H1 (cell line): ENCODE data around the gene NFKBIE. TPM values are rescaled to one million over a fixed set of nuclear protein-coding genes. Genes with fewer than 3 reads are reported as not detected.

Experiments
- ASH2L ChIP-seq: fragments of 200-600, 300-600 bp; sonication (generic); IDR thresholded peaks from one replicate; pipeline ENCODE4 v1.7.1; 2017; ENCODE audit warnings: low read length
- EGR1 ChIP-seq: IDR thresholded peaks from 2 replicates; pipeline ENCODE4 v1.6.1; 2011; ENCODE audit warnings: low read depth, low read length, borderline replicate concordance
- HDAC2 ChIP-seq, 2 experiments: fragments of 300-600 bp in 1 of 2; sonication (generic) in 1 of 2; IDR thresholded peaks; 2 replicates each; pipeline ENCODE4 v1.6.1; 2011 to 2012; ENCODE audit warnings: low read depth in 2 of 2, low read length in 2 of 2, mild to moderate bottlenecking in 2 of 2, moderate library complexity in 2 of 2, borderline replicate concordance in 1 of 2, inconsistent platforms in 1 of 2
- KDM1A ChIP-seq: fragments of 200-600, 300-600 bp; sonication (generic); IDR thresholded peaks from 2 replicates; pipeline ENCODE4 v1.7.1; 2016; ENCODE audit warnings: mild to moderate bottlenecking, low read length, borderline replicate concordance
- MAFK ChIP-seq: IDR thresholded peaks from 2 replicates; pipeline ENCODE4 v1.6.1; 2012; ENCODE audit warnings: low read depth, mild to moderate bottlenecking, improper control_type of control experiment, low read length
- POLR2A ChIP-seq, 2 experiments: IDR thresholded peaks; 1 replicate in 1 of 2; 2 replicates in 1 of 2; pipeline ENCODE4 v1.6.1; 2011; ENCODE audit warnings: low read depth in 2 of 2, low read length in 2 of 2, mild to moderate bottlenecking in 2 of 2; ENCODE audit errors: control extremely low read depth in 1 of 2
- SAP30 ChIP-seq: fragments of 300-600 bp; sonication (generic); IDR thresholded peaks from 2 replicates; pipeline ENCODE4 v1.7.1; 2012; ENCODE audit warnings: low read length, moderate library complexity, mild to moderate bottlenecking, inconsistent platforms; ENCODE audit not compliant: insufficient read depth, insufficient replicate concordance
- SIX5 ChIP-seq: IDR thresholded peaks from 2 replicates; pipeline ENCODE4 v1.6.1; 2011; ENCODE audit warnings: mild to moderate bottlenecking, low read depth, low read length
- USF2 ChIP-seq: IDR thresholded peaks from 2 replicates; pipeline ENCODE4 v1.6.1; 2011; ENCODE audit warnings: low read length, improper control_type of control experiment
- polyA plus RNA-seq, 7 experiments: library from polyadenylated mRNA; depleted of rRNA in 3 of 7; stranded (reverse) in 5 of 7; unstranded in 2 of 7; fragments of >200 nt in 5 of 7; fragments of 200-250 nt in 2 of 7; gene quantifications; 1 replicate in 5 of 7; 2 replicates in 1 of 7; 4 replicates in 1 of 7; pipeline versions ENCODE4 v1.2.1 to v1.2.3, GENCODE V29; 2011 to 2013; ENCODE audit warnings: missing spikeins in 2 of 7, mixed read lengths in 2 of 7
- total RNA-seq: library from RNA; stranded (reverse); fragmentation: NEBNext Ultra II Directional; extraction: Animal tissue kit (Norgen Biotek cat#: 25700); gene quantifications from 2 replicates; pipeline ENCODE4 v1.2.1, GENCODE V29; 2021
- TF ChIP-seq, protein P1 (sequence below): IDR thresholded peaks from 2 replicates; pipeline ENCODE4 v1.6.1; 2011; ENCODE audit warnings: low read depth, mild to moderate bottlenecking, low read length; ENCODE audit not compliant: insufficient read depth

Gene NFKBIE
- total and polyA plus RNA-seq, 2 of the 8 experiments (the other 6 are each of a cell fraction or from before 2014, with no cell fraction given), result 13.5 to 19.2 TPM

DNA sequence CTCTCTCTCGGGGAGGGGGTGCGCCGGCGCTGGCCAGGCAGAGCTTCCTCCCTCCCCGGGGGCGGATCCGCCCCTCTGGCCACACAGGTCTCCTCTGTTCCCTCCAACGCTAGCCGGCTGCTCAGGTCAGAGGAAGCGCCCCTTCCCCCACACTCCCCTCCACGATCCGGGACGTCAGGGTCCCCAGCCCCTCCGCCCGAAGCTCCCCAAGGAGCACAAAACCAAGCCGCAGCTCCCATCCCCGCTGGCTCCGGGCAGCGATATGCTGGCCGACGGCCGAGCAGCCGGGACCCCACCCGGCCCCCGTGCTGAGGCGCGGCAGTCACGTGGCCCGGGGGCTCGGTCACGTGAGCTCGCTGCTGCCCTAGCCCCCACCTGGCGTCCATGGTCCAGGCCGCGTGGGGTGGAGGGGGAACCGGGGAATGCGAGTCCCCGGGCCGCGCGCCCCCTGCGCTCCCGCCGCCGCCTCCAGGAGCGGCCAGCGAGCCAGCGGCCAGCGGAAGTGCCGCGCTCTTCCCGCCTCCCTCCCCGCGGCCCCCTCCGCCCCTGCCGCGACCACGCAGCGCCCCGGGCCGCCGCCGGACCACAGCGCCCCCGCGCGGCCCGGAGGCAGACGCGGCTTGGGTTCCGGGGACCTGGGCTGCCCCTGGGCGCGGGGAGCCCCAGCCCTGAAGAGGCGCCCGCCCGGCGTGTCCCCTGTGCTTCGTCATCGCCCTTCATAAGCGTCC is 8.2 kb downstream of the NFKBIE start, which contains the start of gene SLC35B2 (continued):
- TF ChIP-seq HDAC2 (IDR thresholded peaks at IDR 0.05; ENCODE audit: borderline replicate concordance in 1 of 2, low read depth in 2 of 2, low read length in 2 of 2) (peak in 1 of 2 experiments; percentile 94; a peak in 2 of 4 replicates), POLR2A (IDR thresholded peaks at IDR 0.05; ENCODE audit: control extremely low read depth in 1 of 2, low read depth in 2 of 2, low read length in 2 of 2) (peak in 1 of 2 experiments; percentile 67; a peak in 1 of 3 replicates), USF2 (peak; percentile 99), KDM1A (no peak), ASH2L (peak; percentile 87), SIX5 (no peak), EGR1 (peak; percentile 77), MAFK (0 out of 2 replicates have a peak, but pooled peaks have one; percentile 2), SAP30 (peak; percentile 84)
- TF ChIP-seq, protein P1, sequence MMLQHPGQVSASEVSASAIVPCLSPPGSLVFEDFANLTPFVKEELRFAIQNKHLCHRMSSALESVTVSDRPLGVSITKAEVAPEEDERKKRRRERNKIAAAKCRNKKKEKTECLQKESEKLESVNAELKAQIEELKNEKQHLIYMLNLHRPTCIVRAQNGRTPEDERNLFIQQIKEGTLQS, result peak; percentile 98
